Measurements from ENCODE around the gene GHRL.
A peak's percentile ranks its signal among the peaks of the same experiment; 100 is the strongest.

Gene GHRL

GRCh38 chr3:10310578-10310977 lies 17.8 kb upstream of the GHRL start:
- H3K4me2 ChIP-seq (ENCODE audit: low read length): peak overlapping the region; percentile 1
- peak overlapping the region; percentile 37; the same call in 1 of the 2 replicates for H3K27ac ChIP-seq (ENCODE audit: low read length)
- H3K4me3 ChIP-seq (ENCODE audit: low read length): no peak overlapping the region
- peaks cover 10% of the 10 kb centered on the region for H3K4me1 ChIP-seq (ENCODE audit: low read length)
- H3K9me3 ChIP-seq (ENCODE audit: insufficient read depth, low read length): no peaks in the 10 kb centered on the region
- H3K79me2 ChIP-seq (ENCODE audit: low read length): no peaks in the 10 kb centered on the region
- H4K20me1 ChIP-seq (ENCODE audit: insufficient read depth, low read length): peaks cover 5% of the 10 kb centered on the region
- H3K9ac ChIP-seq (ENCODE audit: low read length): no peak overlapping the region
- TF ChIP-seq CTCF (IDR thresholded peaks at IDR 0.05; ENCODE audit: low read depth, low read length) (no peak), EZH2phosphoT487 (IDR thresholded peaks at IDR 0.05; ENCODE audit: low read depth) (no peak)
- H3K27me3 ChIP-seq (ENCODE audit: low read depth, low read length): no peaks in the 10 kb centered on the region
- peaks cover 62% of the 10 kb centered on the region for H3K36me3 ChIP-seq (replicated peaks; ENCODE audit: low read depth, low read length)
- H2AFZ ChIP-seq (ENCODE audit: low read depth, low read length): no peak overlapping the region

- Histone ChIP-seq H3K27ac (ENCODE audit: low read length) (no peak overlapping the region), H3K9ac (ENCODE audit: low read length) (no peak overlapping the region), H4K20me1 (ENCODE audit: insufficient read depth, low read length) (peaks cover 5% of the 10 kb centered on the region), H3K4me1 (ENCODE audit: low read length) (peaks cover 10% of the 10 kb centered on the region), H3K27me3 (ENCODE audit: low read depth, low read length) (no peaks in the 10 kb centered on the region), H3K36me3 (replicated peaks; ENCODE audit: low read depth, low read length) (peaks cover 66% of the 10 kb centered on the region), H3K4me2 (ENCODE audit: low read length) (no peak overlapping the region), H3K9me3 (ENCODE audit: insufficient read depth, low read length) (no peaks in the 10 kb centered on the region), H2AFZ (ENCODE audit: low read depth, low read length) (no peak overlapping the region), H3K4me3 (ENCODE audit: low read length) (no peak overlapping the region), H3K79me2 (ENCODE audit: low read length) (no peaks in the 10 kb centered on the region)
- TF ChIP-seq CTCF (IDR thresholded peaks at IDR 0.05; ENCODE audit: low read depth, low read length) (no peak), EZH2phosphoT487 (IDR thresholded peaks at IDR 0.05; ENCODE audit: low read depth) (no peak)
These were observed 17.0 kb upstream of the GHRL start for GRCh38 chr3:10309736-10310135.

GRCh38 chr3:10308678-10309077 lies 15.9 kb upstream of the GHRL start:
- Histone ChIP-seq H3K4me1 (ENCODE audit: low read length) (peaks cover 10% of the 10 kb centered on the region), H3K4me2 (ENCODE audit: low read length) (no peak overlapping the region), H3K27me3 (ENCODE audit: low read depth, low read length) (no peaks in the 10 kb centered on the region), H3K9me3 (ENCODE audit: insufficient read depth, low read length) (no peaks in the 10 kb centered on the region), H3K27ac (ENCODE audit: low read length) (no peak overlapping the region), H2AFZ (ENCODE audit: low read depth, low read length) (no peak overlapping the region), H4K20me1 (ENCODE audit: insufficient read depth, low read length) (peaks cover 5% of the 10 kb centered on the region), H3K36me3 (replicated peaks; ENCODE audit: low read depth, low read length) (peaks cover 66% of the 10 kb centered on the region), H3K9ac (ENCODE audit: low read length) (no peak overlapping the region), H3K4me3 (ENCODE audit: low read length) (no peak overlapping the region), H3K79me2 (ENCODE audit: low read length) (no peaks in the 10 kb centered on the region)
- no peak for TF ChIP-seq EZH2phosphoT487 (IDR thresholded peaks at IDR 0.05; ENCODE audit: low read depth)

- H3K36me3 ChIP-seq (replicated peaks; ENCODE audit: low read depth, low read length): peaks cover 65% of the 10 kb centered on the region
- no peaks in the 10 kb centered on the region for H3K27me3 ChIP-seq (ENCODE audit: low read depth, low read length)
- peaks cover 10% of the 10 kb centered on the region for H3K4me1 ChIP-seq (ENCODE audit: low read length)
- H3K9ac ChIP-seq (ENCODE audit: low read length): no peak overlapping the region
- no peaks in the 10 kb centered on the region for H3K79me2 ChIP-seq (ENCODE audit: low read length)
- no peak overlapping the region for H2AFZ ChIP-seq (ENCODE audit: low read depth, low read length)
- H4K20me1 ChIP-seq (ENCODE audit: insufficient read depth, low read length): peaks cover 5% of the 10 kb centered on the region
- no peak overlapping the region for H3K27ac ChIP-seq (ENCODE audit: low read length)
- TF ChIP-seq CTCF (IDR thresholded peaks at IDR 0.05; ENCODE audit: low read depth, low read length) (no peak), EZH2phosphoT487 (IDR thresholded peaks at IDR 0.05; ENCODE audit: low read depth) (no peak)
- H3K4me2 ChIP-seq (ENCODE audit: low read length): no peak overlapping the region
- H3K9me3 ChIP-seq (ENCODE audit: insufficient read depth, low read length): no peaks in the 10 kb centered on the region
- no peak overlapping the region for H3K4me3 ChIP-seq (ENCODE audit: low read length)
These were observed 13.4 kb upstream of the GHRL start for GRCh38 chr3:10306156-10306555.
